Keratinocyte (primary cell): Measurements from ENCODE around the gene NCAPD3.

ENCODE experiments used
- CTCF ChIP-seq, 3 experiments: IDR thresholded peaks in 1 of 3; conservative IDR thresholded peaks in 1 of 3; optimal IDR thresholded peaks in 1 of 3; 2 replicates in 2 of 3; 3 replicates in 1 of 3; pipeline versions ENCODE3 to v1.5.1; 2011; ENCODE audit warnings: low read length in 3 of 3, mild to moderate bottlenecking in 3 of 3, moderate library complexity in 2 of 3, control low read depth in 1 of 3, inconsistent platforms in 1 of 3; ENCODE audit not compliant: insufficient read depth in 2 of 3; ENCODE audit errors: extremely low read depth in 1 of 3
- EZH2 ChIP-seq: IDR thresholded peaks from one replicate; pipeline ENCODE4 v1.6.1; 2012; ENCODE audit warnings: inconsistent platforms, mild to moderate bottlenecking, low read length, moderate library complexity

GRCh38 chr11:134157451-134157850 is 66.3 kb downstream of the NCAPD3 start:
- TF ChIP-seq EZH2 (no peak), CTCF (optimal IDR thresholded peaks at IDR 0.05 in 1 of 3, IDR thresholded peaks at IDR 0.05 in 1 of 3, conservative IDR thresholded peaks at IDR 0.05 in 1 of 3; ENCODE audit: extremely low read depth in 1 of 3, insufficient read depth in 2 of 3, low read length in 3 of 3) (no peak)
